HG03159 (cell line): Measurements from ENCODE around the gene CIROP.
"Not testable (repeated sequence)": the region's sequence is repeated elsewhere in the genome, so short reads cannot be mapped to it uniquely, and the experiment has no call there.

Experiments
- ATAC-seq: cut with Tn5 transposase; IDR thresholded peaks from one replicate; pipeline ENCODE4 v1.9.1; 2021; ENCODE audit warnings: mild to moderate bottlenecking, moderate library complexity; ENCODE audit not compliant: unreplicated experiment

Gene CIROP

GRCh38 chr14:23114120-23114458, 9.3 kb upstream of the CIROP start:
- ATAC-seq, result no peak

DNA sequence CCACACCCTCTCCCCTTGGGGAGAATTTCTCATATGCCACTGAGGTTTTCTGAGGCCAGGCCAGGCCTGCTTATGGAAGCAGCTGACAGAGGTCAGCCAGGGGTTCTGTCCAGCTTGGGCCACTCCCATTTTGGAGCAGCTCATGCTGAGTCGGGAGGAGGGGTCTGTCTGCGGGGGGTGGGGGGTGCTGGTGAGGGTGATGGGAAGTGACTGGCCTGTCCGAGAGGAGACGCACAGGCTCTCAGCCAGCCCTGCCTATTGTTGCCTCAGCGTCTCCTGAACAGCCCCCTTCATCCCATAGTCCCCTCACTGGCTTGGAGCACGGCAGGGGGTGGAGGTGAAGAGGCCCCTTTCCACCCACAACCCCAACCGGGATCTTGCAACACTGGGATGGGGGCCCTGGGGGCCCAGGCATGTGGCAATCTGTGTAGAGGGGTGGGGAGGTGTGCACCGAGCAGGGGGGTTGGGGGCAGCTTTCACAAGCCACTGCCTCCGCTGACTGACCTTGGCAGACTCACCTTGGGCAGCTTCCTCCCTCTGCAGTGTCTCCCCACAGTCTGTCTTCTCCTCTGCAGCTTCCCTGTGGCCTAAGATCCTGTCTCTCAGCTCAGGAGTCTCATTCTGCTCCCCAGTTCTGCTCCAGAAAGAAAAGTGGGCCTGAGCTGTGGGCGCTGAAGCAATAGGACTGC, 8.8 kb upstream of the CIROP start:
- ATAC-seq, result no peak

GRCh38 chr14:23112359-23113178, 7.8 kb upstream of the CIROP start:
- no peak for ATAC-seq

GRCh38 chr14:23110579-23111365, 6.0 kb upstream of the CIROP start:
- ATAC-seq, result no peak

- no peak for ATAC-seq
Observed at GRCh38 chr14:23109769-23110168, 5.0 kb upstream of the CIROP start.

DNA sequence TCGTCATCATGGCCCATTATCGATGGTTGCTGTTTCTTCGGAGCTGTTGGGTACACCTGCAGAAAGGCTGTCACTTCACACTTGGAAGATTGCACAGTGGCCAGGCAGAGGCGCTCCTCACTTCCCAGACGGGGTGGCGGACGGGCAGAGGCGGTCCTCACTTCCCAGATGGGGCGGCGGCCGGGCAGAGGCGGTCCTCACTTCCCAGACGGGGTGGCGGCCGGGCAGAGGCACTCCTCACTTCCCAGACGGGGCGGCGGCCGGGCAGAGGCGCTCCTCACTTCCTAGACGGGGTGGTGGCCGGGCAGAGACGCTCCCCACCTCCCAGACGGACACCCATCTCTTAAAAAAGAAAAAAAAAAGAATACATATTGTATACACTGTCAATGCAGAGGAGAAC, 3.4 kb upstream of the CIROP start:
- not testable (repeated sequence) for ATAC-seq

DNA sequence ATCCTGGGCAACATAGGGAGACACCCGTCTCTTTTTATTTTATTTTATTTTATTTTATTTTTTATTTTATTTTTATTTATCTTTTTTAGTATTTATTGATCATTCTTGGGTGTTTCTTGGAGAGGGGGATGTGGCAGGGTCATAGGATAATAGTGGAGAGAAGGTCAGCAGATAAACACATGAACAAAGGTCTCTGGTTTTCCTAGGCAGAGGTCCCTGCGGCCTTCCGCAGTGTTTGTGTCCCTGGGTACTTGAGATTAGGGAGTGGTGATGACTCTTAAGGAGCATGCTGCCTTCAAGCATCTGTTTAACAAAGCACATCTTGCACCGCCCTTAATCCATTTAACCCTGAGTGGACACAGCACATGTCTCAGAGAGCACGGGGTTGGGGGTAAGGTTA, 2.8 kb upstream of the CIROP start:
- not testable (repeated sequence) for ATAC-seq

- ATAC-seq, result no peak
Observed at GRCh38 chr14:23106747-23107045, 1.9 kb upstream of the CIROP start.

DNA sequence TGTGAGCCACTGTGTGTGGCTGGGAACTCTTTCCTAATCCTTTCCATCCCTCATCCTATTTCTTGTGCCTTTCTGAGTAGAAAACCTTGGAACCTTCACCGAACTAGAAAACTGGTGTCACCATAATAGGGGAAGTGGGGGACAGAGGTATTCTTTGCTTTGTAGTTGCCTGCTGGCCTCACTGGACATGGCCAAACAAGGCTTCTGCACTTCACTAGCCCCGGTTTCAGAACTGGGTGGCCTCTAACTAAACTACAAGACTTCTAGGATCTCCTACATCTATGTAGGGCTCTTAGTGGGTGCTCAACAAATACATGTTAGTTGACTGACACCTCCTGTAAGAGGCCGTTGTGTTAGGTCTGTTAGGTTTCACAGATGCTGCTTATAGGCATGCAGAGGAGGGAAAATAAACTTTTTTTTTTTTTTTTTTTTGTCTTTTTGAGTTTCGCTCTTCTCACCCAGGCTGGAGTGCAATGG, 597 bp upstream of the CIROP start:
- no peak for ATAC-seq

GRCh38 chr14:23104070-23104590, 659 bp downstream of the CIROP start:
- ATAC-seq, result no peak

DNA sequence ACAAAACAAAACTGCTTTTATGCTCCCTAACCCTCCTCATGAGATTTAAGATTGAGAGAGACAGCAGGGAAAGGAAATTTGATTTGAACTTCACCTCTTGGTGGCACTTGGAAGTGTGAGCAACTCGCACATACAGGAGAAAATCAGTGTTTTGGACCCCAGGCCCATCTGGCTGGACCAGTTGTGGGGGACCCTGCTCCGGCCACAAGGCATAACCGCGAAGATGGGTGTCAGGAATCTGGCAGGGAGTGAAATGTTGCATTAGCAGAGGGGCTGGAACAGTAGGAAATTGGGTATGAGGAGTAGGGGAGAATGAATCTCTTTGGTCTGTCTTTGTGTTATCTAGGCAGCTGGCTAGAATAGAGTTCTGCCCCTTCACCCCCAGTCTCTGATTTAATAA, 1.2 kb downstream of the CIROP start:
- ATAC-seq, result no peak

DNA sequence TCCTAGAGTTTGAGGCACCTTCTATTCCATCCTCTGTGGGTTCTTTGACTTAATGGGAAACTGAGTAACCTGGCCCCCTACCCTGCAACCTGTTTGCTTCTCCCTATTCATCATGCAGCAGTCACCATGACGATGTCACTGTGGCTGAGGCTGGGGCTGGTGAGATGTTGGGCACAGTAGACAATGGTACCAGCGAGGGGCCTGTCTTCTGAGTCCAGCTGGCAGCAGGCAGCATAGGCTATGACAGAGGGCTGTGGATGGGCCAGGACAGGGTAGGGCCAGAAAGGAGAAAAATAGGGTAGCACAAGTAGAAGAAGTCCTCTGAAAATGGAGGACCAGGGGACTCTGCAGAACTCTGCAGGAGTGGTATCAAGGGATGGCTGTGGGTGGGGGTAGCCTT, 2.0 kb downstream of the CIROP start:
- no peak for ATAC-seq

GRCh38 chr14:23101986-23102625, 2.7 kb downstream of the CIROP start:
- no peak for ATAC-seq

DNA sequence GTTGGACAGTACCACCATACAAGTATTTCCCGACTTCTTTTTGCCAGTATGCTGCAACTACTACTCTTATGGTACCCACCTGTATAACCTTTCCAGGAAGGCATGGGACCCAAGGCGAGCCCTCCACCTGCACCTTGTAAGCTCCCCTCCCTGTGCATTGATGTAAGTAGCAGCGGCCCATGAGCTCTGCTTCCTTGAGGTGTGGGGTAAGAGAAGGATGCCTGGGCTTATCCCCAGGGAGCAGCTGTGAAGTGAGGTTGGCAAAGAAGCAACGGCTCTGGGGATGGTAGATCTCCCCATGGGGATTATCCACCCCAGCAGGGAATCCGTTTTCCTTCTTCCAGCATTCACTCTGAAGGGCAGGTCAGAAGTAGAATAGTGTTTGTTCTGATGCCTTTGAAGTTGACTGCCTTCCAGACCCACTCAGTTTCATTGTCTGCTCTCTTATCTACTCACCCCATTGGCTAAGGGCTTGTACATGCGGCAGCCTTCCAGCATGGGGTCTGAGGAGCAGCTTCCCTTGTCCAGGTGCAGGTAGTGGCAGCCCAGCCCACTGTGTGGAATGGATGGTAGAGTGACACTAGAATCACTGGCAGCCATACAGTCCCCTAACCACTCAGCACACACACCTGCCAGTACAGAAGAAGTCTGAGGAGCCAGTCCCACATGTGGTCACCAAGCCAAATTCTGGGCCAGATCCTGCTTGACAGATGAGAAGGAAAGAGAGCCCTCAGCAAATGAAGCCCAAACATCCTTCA, 3.4 kb downstream of the CIROP start:
- no peak for ATAC-seq

DNA sequence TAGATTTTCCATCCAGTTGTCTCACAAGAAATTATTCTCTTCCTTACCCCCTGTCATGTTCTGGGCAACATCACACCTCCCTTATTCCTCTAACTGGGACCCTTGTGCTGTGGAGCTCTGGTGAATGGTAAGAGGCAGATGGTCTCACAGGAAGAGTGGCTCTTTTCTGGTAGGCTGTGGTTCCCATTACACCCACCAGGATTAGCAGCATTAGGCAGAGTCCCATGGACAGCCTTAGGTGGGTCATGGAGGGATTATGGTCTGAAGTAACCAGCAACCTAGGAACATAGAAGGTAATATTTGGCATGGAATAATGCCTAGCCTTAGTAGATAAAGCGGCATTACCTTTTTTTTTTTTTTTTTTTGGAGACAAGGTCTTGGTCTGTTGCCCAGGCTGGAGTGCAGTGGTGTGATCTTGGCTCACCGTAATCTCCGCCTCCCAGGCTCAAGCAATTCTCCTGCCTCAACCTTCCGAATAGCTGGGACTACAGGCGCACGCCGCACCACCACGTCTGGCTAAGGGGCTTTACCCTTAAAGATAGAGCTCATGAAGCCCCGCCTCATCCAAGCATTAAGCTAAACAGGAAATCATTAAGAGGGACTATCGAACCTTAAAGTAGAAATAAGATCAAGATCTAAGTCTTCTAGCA, 5.5 kb downstream of the CIROP start:
- ATAC-seq, result no peak

DNA sequence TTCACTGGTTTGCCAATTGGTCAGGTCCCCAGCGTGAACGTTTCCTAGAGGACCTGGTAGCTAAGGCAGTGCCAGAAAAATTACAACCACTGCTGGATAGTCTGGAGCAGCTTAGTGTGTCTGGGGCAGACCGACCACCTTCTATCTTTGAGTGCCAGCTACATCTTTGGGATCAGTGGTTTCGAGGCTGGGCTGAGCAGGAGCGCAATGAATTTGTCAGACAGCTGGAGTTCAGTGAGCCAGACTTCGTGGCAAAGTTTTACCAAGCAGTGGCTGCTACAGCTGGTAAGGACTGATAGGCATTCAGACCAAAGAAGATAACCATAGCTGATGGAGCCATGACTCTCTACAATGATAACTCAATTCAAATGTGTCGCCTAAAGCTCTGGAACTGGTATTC, 7.0 kb downstream of the CIROP start:
- ATAC-seq, result no peak

DNA sequence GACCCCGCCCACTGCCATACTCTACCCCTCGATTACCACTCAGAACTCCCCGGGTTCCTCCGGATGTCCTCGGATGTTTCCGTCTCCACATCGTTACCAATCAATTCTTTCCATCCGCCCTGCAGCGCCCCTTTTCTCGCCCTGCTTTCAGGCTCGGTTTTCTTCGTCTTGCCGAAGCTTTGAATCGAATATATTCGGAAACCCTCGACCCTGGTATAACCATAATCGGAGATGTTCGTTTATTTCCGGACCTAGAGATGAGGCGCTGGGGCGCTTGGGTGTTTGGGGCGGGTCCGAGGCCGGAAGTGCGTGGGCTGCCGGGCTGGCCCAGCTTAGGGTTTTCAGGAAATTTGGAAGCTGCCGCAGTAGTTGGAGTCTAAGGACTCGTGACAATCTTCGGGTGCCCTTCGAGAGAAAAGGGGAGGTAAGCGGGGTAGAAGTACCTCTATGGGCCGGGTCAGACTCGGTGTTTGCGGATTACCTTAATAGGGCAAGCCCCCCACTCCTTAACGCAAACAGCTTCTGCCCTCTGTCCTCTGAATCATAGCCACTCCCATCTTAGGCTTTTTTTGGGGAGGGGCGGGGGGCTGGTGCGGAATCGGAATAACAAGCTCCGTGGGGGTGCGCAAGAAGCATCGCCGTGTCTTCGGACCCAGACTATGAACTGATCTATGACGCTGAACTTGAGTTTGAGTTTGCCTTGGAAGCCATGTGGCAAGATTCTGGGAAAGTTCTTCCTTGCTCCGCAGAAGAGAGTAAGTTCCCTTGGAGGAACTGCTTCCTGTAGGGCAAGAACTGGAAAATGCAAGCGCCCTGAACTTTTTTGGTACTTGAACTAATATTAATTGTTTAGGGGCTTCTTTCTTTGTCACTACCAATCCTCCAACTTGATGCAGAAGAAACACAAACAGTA, 9.3 kb downstream of the CIROP start, which contains the start of gene C14orf119:
Gene C14orf119, plus strand, starts transcription at position 310 of the 913 bp plus-strand sequence. CDS start 2,154 bp downstream, outside the sequence.
- ATAC-seq, result peak; percentile 90

GRCh38 chr14:23094666-23095195, 10.1 kb downstream of the CIROP start, which contains the start of gene ACIN1:
TSS of gene ACIN1 (minus strand) at chr14:23095136. CDS start at chr14:23095112, 24 bp downstream.
- peak; percentile 40 for ATAC-seq
